ENCODE data around the gene LIMD2.
"Not testable (repeated sequence)": the region's sequence is repeated elsewhere in the genome, so short reads cannot be mapped to it uniquely, and the experiment has no call there.

The LIMD2 gene

DNA sequence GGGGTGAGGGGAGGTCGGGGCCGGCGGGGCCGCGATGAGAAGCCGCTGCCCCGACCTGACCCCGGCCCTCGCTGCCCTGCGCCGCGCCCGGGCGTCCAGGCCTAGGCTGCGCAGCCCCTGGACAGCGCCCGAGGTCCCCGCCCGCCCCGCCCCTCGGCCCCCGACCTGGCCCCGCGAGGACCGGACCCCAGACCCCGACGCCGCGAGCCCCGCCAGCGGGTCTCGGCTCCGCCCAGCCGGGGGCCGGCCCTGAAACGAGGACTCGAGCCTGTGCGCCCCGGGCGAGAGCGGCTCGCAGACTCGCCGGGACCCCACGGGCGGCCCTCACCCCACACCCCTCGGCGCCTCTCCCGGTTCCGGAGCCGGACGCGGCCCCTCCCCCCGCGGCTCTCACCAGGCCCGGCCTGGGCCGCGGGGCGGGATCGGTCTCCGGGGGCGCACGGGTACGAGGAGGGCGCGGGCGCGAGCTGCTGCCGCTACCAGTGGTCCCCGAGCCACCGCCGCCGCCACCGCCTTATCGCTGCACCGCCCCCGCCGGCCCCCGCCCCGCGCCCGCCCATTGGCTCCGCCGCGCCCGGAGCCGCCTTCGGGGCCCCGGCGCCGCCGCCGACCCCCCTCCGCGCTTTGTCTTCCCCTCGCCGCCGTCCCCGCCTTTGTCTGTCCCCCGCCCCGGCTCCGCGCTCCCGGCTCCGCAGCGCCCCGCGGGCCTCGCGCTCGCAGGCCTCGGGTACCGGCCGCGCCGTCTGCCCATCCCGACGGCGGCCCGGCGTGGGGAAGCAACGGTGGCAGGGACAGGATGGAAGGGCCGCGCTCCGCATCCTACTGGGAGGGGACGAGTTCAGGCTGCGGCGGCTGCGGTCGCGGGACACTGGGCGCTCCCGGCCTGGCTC, at the start of gene LIMD2:
LIMD2 (minus strand) TSS at position 488 of the 890 bp plus-strand sequence. CDS start 827 bp downstream, outside the sequence.
- Histone ChIP-seq H3K4me3 (peak within 1 kb of the TSS; percentile 88), H3K36me3 (ENCODE audit: insufficient read depth, low read length) (peaks cover 2% of the 10 kb centered on the region; the same call in 1 of the 2 replicates), H3K9me3 (ENCODE audit: low read depth, low read length) (no peaks in the 10 kb centered on the region), H3K9ac (ENCODE audit: insufficient read length) (peak within 1 kb of the TSS; percentile 76), H3K27ac (peak within 1 kb of the TSS; percentile 84)
- no peak for DNase-seq (ENCODE audit: low read depth, low spot score)
- TF ChIP-seq FOXP2 (optimal IDR thresholded peaks at IDR 0.05; ENCODE audit: control extremely low read depth, extremely low read length, insufficient read depth) (no peak), EZH2 (IDR thresholded peaks at IDR 0.05) (no peak), POLR2AphosphoS5 (IDR thresholded peaks at IDR 0.05; ENCODE audit: borderline replicate concordance, low read depth, low read length) (no peak; the same call in 1 of the 2 replicates)

DNA sequence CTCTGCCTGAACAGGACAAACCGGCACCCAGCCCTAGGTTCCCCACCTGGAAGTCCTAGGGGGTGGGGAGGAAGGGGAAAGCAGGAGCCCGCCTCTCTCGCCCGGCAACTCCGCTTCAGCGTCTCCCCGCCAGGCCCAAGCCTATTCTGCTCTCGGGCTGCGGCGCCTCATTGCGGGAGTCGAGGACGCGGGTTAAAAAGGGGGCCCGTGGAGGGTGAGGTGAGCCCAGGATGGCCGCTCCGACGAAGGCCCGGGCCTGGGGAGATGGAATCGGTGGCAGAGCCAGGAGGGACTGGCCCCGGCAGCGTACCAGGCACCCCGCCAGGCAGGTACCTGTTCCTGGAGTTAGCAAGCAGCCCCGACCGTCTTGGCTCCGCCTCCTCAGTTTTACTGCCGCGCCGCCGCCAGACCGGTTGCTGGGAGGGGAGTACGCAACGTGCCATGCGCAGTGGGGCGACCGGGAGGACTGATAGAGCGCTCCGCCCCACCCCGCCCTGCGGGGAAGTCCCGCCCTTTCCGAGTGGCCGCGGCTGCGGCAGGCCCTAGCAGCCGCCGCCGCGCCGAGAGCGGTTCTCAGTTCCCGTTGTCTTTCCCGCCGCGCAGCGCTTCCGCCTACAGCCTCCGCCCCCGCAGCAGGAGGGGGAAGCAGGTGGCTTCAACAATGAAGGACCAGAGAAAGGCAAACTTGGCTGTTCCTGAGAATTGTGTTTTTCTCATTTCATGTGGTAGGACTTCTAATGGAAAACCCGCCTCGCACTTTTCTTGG, 41.7 kb upstream of the LIMD2 start, which contains the start of gene STRADA:
STRADA (minus strand) TSS at position 392 of the 766 bp plus-strand sequence. CDS start 13,430 bp downstream, outside the sequence.
- Histone ChIP-seq H3K9me3 (ENCODE audit: low read depth, low read length) (no peaks in the 10 kb centered on the region), H3K9ac (ENCODE audit: insufficient read length) (peak within 1 kb of the TSS; percentile 96), H3K4me3 (peak within 1 kb of the TSS; percentile 94), H3K27ac (peak within 1 kb of the TSS; percentile 92), H3K36me3 (ENCODE audit: insufficient read depth, low read length) (peaks cover 12% of the 10 kb centered on the region)
- TF ChIP-seq EZH2 (IDR thresholded peaks at IDR 0.05) (no peak), POLR2AphosphoS5 (IDR thresholded peaks at IDR 0.05; ENCODE audit: borderline replicate concordance, low read depth, low read length) (peak; percentile 93), FOXP2 (optimal IDR thresholded peaks at IDR 0.05; ENCODE audit: control extremely low read depth, extremely low read length, insufficient read depth) (peak; percentile 18)
- peak; percentile 81 for DNase-seq (ENCODE audit: low read depth, low spot score)

GRCh38 chr17:63741143-63741407, 41.1 kb upstream of the LIMD2 start:
- no peak for DNase-seq (ENCODE audit: low read depth, low spot score)
- Histone ChIP-seq H3K36me3 (ENCODE audit: insufficient read depth, low read length) (peaks cover 7% of the 10 kb centered on the region), H3K27ac (peak overlapping the region; percentile 77), H3K4me3 (peak overlapping the region; percentile 94), H3K9ac (ENCODE audit: insufficient read length) (peak overlapping the region; percentile 96), H3K9me3 (ENCODE audit: low read depth, low read length) (no peaks in the 10 kb centered on the region)
- TF ChIP-seq POLR2AphosphoS5 (IDR thresholded peaks at IDR 0.05; ENCODE audit: borderline replicate concordance, low read depth, low read length) (no peak), FOXP2 (optimal IDR thresholded peaks at IDR 0.05; ENCODE audit: control extremely low read depth, extremely low read length, insufficient read depth) (no peak), EZH2 (IDR thresholded peaks at IDR 0.05) (no peak)

- Histone ChIP-seq H3K9me3 (ENCODE audit: low read depth, low read length) (no peaks in the 10 kb centered on the region), H3K27ac (peak overlapping the region; percentile 77), H3K9ac (ENCODE audit: insufficient read length) (peak overlapping the region; percentile 96), H3K36me3 (ENCODE audit: insufficient read depth, low read length) (peaks cover 2% of the 10 kb centered on the region; the same call in 1 of the 2 replicates), H3K4me3 (peak overlapping the region; percentile 94)
- DNase-seq (ENCODE audit: low read depth, low spot score) = no peak
- TF ChIP-seq EZH2 (IDR thresholded peaks at IDR 0.05) (no peak), FOXP2 (optimal IDR thresholded peaks at IDR 0.05; ENCODE audit: control extremely low read depth, extremely low read length, insufficient read depth) (no peak), POLR2AphosphoS5 (IDR thresholded peaks at IDR 0.05; ENCODE audit: borderline replicate concordance, low read depth, low read length) (no peak)
Observed at GRCh38 chr17:63740464-63741142, 40.7 kb upstream of the LIMD2 start.

DNA sequence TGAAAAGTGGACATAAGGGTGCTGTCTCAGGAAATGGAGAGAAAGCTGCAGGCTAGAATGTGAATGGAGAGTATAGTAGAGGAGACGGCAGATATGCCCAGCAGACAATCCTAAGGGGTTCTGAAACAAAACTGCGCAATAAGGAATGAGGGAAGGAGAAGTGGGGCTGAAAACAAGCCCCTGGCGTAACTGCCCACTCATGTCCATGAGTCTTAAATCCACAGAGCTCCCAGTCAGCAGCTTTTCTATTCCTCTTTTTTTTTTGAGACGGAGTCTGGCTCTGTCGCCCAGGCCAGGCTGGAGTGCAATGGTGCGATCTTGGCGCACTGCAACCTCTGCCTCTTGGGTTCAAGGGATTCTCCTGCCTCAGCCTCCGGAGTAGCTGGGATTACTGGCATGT, 35.8 kb upstream of the LIMD2 start:
- Histone ChIP-seq H3K9ac (ENCODE audit: insufficient read length) (no peak overlapping the region), H3K27ac (no peak overlapping the region), H3K9me3 (ENCODE audit: low read depth, low read length) (no peaks in the 10 kb centered on the region), H3K4me3 (no peak overlapping the region), H3K36me3 (ENCODE audit: insufficient read depth, low read length) (no peaks in the 10 kb centered on the region)
- no peak for DNase-seq (ENCODE audit: low read depth, low spot score)
- TF ChIP-seq POLR2AphosphoS5 (IDR thresholded peaks at IDR 0.05; ENCODE audit: borderline replicate concordance, low read depth, low read length) = no peak
- no peak for TF ChIP-seq EZH2 (IDR thresholded peaks at IDR 0.05)
- no peak for TF ChIP-seq FOXP2 (optimal IDR thresholded peaks at IDR 0.05; ENCODE audit: control extremely low read depth, extremely low read length, insufficient read depth)

DNA sequence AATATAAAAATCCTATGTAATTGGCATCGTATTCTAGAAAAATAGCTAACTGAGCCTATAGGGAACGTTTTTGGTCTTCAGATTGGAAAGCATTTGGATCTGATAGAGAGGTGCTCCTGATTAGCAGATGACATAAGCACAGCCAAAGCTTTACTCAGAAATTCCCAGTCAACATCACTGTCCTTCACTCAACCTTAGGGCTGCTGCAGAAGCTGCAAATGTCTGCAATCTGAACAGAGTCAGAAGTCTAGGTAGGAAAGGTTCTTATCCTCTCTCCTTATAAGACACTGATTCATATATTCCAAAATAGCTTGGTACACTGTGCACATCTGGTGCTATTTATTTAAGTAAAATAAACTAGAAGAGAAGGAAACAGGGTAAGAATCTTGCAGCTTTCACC, 22.5 kb upstream of the LIMD2 start:
- Histone ChIP-seq H3K4me3 (no peak overlapping the region), H3K36me3 (ENCODE audit: insufficient read depth, low read length) (peaks cover 21% of the 10 kb centered on the region), H3K9ac (ENCODE audit: insufficient read length) (no peak overlapping the region), H3K9me3 (ENCODE audit: low read depth, low read length) (no peaks in the 10 kb centered on the region), H3K27ac (no peak overlapping the region)
- no peak for TF ChIP-seq POLR2AphosphoS5 (IDR thresholded peaks at IDR 0.05; ENCODE audit: borderline replicate concordance, low read depth, low read length)
- TF ChIP-seq EZH2 (IDR thresholded peaks at IDR 0.05) = no peak
- no peak for DNase-seq (ENCODE audit: low read depth, low spot score)

DNA sequence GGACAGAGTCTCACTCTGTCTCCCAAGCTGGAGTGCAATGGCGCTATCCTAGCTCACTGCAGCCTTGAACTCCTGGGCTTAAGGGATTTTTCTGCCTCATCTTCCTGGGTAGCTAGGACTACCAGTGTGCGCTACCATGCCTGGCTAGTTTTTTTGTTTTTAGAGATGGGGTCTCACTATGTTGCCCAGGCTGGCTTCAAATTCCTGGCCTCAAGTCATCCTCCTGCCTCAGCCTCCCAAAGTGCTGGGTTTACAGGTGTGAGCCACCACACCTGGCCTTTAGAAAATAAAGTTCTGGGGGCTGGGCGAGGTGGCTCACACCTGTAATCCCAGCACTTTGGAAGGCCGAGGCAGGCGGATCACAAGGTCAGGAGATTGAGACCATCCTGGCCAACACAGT, 20.3 kb upstream of the LIMD2 start:
- not testable (repeated sequence) for H3K9ac ChIP-seq (ENCODE audit: insufficient read length); H3K4me3 ChIP-seq; H3K27ac ChIP-seq; DNase-seq (ENCODE audit: low read depth, low spot score); H3K9me3 ChIP-seq (ENCODE audit: low read depth, low read length)
- H3K36me3 ChIP-seq (ENCODE audit: insufficient read depth, low read length) = peaks cover 14% of the 10 kb centered on the region

DNA sequence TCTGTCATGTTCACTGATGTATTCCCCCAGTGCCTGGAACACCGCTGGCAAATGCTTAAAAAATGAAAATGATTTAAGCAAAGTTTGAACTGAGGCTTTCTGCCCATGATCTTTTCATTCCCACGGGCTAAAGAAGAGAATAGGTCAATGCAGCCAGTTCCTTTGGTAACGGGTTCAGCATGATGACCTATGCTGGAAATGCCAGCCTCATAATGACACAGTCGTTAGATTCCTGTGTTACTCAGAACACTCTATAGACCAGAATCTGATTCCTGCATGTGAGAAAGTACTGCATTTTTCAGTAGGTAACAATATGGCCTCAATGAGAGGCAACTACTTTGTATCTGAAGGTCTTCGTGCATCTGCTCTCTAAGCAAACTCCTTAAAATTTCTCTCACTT, 19.1 kb upstream of the LIMD2 start:
- no peak overlapping the region for H3K4me3 ChIP-seq
- H3K27ac ChIP-seq = no peak overlapping the region
- H3K36me3 ChIP-seq (ENCODE audit: insufficient read depth, low read length) = peaks cover 13% of the 10 kb centered on the region; the same call in 1 of the 2 replicates
- DNase-seq (ENCODE audit: low read depth, low spot score) = no peak
- no peaks in the 10 kb centered on the region for H3K9me3 ChIP-seq (ENCODE audit: low read depth, low read length)
- no peak for TF ChIP-seq EZH2 (IDR thresholded peaks at IDR 0.05)
- no peak for TF ChIP-seq FOXP2 (optimal IDR thresholded peaks at IDR 0.05; ENCODE audit: control extremely low read depth, extremely low read length, insufficient read depth)
- no peak for TF ChIP-seq POLR2AphosphoS5 (IDR thresholded peaks at IDR 0.05; ENCODE audit: borderline replicate concordance, low read depth, low read length)
- no peak overlapping the region for H3K9ac ChIP-seq (ENCODE audit: insufficient read length)
